Tibial nerve (tissue), 4 donors: ENCODE measurements around the gene CREB3L4.

Experiments used
- CTCF ChIP-seq, 5 experiments: fragments of 200-600 bp in 3 of 5; fragments of 450-650 bp in 2 of 5; sonication (generic) in 3 of 5; IDR thresholded peaks; one replicate each; pipeline ENCODE4 v1.5.1; 2016 to 2019; ENCODE audit warnings: antibody characterized with exemption in 5 of 5, mild to moderate bottlenecking in 3 of 5, moderate library complexity in 2 of 5
- EP300 ChIP-seq, 2 donors: sonication (generic); formaldehyde crosslinking; IDR thresholded peaks; one replicate each; pipeline ENCODE4 v1.6.1; 2017; ENCODE audit warnings: antibody characterized with exemption in 2 of 2, mild to moderate bottlenecking in 1 of 2
- POLR2A ChIP-seq, 2 donors: fragments of 450-650 bp; IDR thresholded peaks; one replicate each; pipeline ENCODE4 v1.6.1; 2017; ENCODE audit warnings: antibody characterized with exemption in 2 of 2, mild to moderate bottlenecking in 2 of 2, moderate library complexity in 2 of 2

- TF ChIP-seq POLR2A (IDR thresholded peaks at IDR 0.05) (no peak), EP300 (IDR thresholded peaks at IDR 0.05) (no peak), CTCF (IDR thresholded peaks at IDR 0.05) (no peak)
These were observed 7.5 kb upstream of the CREB3L4 start for GRCh38 chr1:153960206-153960605.
